ENCODE data around the gene CECR2.
"Not testable (repeated sequence)": the region's sequence is repeated elsewhere in the genome, so short reads cannot be mapped to it uniquely, and the experiment has no call there.

Gene CECR2

GRCh38 chr22:17407643-17408042 is 38.4 kb downstream of the CECR2 start:
- no peak for DNase-seq (ENCODE audit: low read depth)

- DNase-seq (ENCODE audit: low read depth), result no peak
Measured at GRCh38 chr22:17410576-17410975, 41.3 kb downstream of the CECR2 start.

- DNase-seq (ENCODE audit: low read depth), result no peak
Measured at GRCh38 chr22:17411213-17411612, 42.0 kb downstream of the CECR2 start.

GRCh38 chr22:17412232-17412631 is 43.0 kb downstream of the CECR2 start:
- no peak for DNase-seq (ENCODE audit: low read depth)

- DNase-seq (ENCODE audit: low read depth), result no peak
Measured at GRCh38 chr22:17418890-17419324, 49.6 kb downstream of the CECR2 start.

- no peak for DNase-seq (ENCODE audit: low read depth)
Measured at GRCh38 chr22:17419348-17419747, 50.1 kb downstream of the CECR2 start.

- DNase-seq (ENCODE audit: low read depth), result no peak
Measured at GRCh38 chr22:17422736-17423343, 53.6 kb downstream of the CECR2 start.

GRCh38 chr22:17423616-17424015 is 54.4 kb downstream of the CECR2 start:
- DNase-seq (ENCODE audit: low read depth), result no peak

GRCh38 chr22:17427528-17427927 is 58.3 kb downstream of the CECR2 start:
- not testable (repeated sequence) for DNase-seq (ENCODE audit: low read depth)

- no peak for DNase-seq (ENCODE audit: low read depth)
Measured at GRCh38 chr22:17429516-17429915, 60.3 kb downstream of the CECR2 start.

- no peak for DNase-seq (ENCODE audit: low read depth)
Measured at GRCh38 chr22:17430412-17430811, 61.2 kb downstream of the CECR2 start.

GRCh38 chr22:17431179-17431578 is 61.9 kb downstream of the CECR2 start:
- no peak for DNase-seq (ENCODE audit: low read depth)

- no peak for DNase-seq (ENCODE audit: low read depth)
Measured at GRCh38 chr22:17434856-17435255, 65.6 kb downstream of the CECR2 start.

GRCh38 chr22:17435375-17435774 is 66.1 kb downstream of the CECR2 start:
- no peak for DNase-seq (ENCODE audit: low read depth)

GRCh38 chr22:17436382-17436980 is 67.2 kb downstream of the CECR2 start:
- DNase-seq (ENCODE audit: low read depth), result no peak

GRCh38 chr22:17436981-17437412 is 67.7 kb downstream of the CECR2 start:
- DNase-seq (ENCODE audit: low read depth), result no peak

GRCh38 chr22:17438026-17438425 is 68.8 kb downstream of the CECR2 start:
- no peak for DNase-seq (ENCODE audit: low read depth)

- DNase-seq (ENCODE audit: low read depth), result no peak
Measured at GRCh38 chr22:17441326-17441725, 72.1 kb downstream of the CECR2 start.

GRCh38 chr22:17443405-17444203 is 74.3 kb downstream of the CECR2 start:
- DNase-seq (ENCODE audit: low read depth), result no peak

- DNase-seq (ENCODE audit: low read depth), result no peak
Measured at GRCh38 chr22:17444204-17444504, 74.9 kb downstream of the CECR2 start.

GRCh38 chr22:17446698-17447097 is 77.4 kb downstream of the CECR2 start:
- no peak for DNase-seq (ENCODE audit: low read depth)

GRCh38 chr22:17451316-17451715 is 82.1 kb downstream of the CECR2 start:
- DNase-seq (ENCODE audit: low read depth), result no peak

GRCh38 chr22:17460895-17461294 is 91.6 kb downstream of the CECR2 start:
- no peak for DNase-seq (ENCODE audit: low read depth)
